ENCODE results near the gene PSG6.
"Not testable (repeated sequence)": the region's sequence is repeated elsewhere in the genome, so short reads cannot be mapped to it uniquely, and the experiment has no call there.

DNA sequence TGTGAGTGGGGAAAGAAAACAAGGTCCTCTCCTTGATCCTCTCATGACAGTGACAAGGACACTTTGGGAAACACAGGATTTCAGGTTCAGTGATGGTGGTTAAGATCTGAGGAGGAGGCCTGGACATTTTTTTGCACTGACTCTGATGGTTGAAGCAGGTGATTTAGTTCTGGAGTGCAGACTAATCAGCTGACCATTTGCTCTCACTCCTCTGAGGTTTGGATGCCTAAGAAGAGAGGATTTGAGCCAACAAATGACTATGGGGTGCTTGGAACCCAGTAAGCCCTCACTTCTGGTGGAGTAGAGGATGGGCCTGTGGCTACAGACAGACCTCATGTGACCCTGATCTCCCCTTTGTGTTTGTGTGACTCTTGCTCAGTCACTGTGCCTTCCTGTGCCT, 41.1 kb downstream of the PSG6 start:
- TF ChIP-seq EZH2 (IDR thresholded peaks at IDR 0.05; ENCODE audit: borderline replicate concordance, low read depth, low read length, poor library complexity, severe bottlenecking): not testable (repeated sequence)
- TF ChIP-seq, protein P1, sequence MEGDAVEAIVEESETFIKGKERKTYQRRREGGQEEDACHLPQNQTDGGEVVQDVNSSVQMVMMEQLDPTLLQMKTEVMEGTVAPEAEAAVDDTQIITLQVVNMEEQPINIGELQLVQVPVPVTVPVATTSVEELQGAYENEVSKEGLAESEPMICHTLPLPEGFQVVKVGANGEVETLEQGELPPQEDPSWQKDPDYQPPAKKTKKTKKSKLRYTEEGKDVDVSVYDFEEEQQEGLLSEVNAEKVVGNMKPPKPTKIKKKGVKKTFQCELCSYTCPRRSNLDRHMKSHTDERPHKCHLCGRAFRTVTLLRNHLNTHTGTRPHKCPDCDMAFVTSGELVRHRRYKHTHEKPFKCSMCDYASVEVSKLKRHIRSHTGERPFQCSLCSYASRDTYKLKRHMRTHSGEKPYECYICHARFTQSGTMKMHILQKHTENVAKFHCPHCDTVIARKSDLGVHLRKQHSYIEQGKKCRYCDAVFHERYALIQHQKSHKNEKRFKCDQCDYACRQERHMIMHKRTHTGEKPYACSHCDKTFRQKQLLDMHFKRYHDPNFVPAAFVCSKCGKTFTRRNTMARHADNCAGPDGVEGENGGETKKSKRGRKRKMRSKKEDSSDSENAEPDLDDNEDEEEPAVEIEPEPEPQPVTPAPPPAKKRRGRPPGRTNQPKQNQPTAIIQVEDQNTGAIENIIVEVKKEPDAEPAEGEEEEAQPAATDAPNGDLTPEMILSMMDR (conservative IDR thresholded peaks at IDR 0.05; ENCODE audit: low read depth, low read length): not testable (repeated sequence)

All from A673 (cell line).